Measurements from ENCODE around the gene XXYLT1. TPM values are rescaled to one million over a fixed set of nuclear protein-coding genes. Genes with fewer than 3 reads are reported as not detected.

XXYLT1 gene
- total RNA-seq, 1 donor from 2014 or later: 10.5 TPM

DNA sequence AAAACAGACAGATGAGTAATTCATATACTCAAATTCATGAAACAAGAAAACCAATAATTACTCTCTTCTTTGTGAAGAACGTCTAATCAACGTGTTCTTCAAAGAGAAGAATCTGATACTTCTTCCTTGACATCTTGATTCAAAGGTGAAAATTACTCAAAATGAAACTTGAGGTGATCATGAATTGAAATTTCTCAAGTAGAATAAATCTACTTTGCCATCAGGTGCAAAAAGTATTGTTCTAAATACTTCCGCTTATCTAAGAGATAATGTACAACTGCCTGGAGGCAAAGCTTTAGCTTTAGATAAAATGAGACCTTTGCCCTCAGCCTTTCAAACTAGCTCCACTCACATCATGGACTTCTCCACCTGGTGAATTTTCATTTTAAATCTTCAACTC, 13.9 kb upstream of the XXYLT1 start:
- FAIRE-seq (no peak), DNase-seq (ENCODE audit: low read depth) (no peak)
- H3K27me3 ChIP-seq (ENCODE audit: control insufficient read depth, insufficient read depth, low read length): no peaks in the 10 kb centered on the region
- peaks cover 4% of the 10 kb centered on the region for H3K36me3 ChIP-seq (ENCODE audit: control insufficient read depth, insufficient read depth, low read length)
- TF ChIP-seq, protein P1, sequence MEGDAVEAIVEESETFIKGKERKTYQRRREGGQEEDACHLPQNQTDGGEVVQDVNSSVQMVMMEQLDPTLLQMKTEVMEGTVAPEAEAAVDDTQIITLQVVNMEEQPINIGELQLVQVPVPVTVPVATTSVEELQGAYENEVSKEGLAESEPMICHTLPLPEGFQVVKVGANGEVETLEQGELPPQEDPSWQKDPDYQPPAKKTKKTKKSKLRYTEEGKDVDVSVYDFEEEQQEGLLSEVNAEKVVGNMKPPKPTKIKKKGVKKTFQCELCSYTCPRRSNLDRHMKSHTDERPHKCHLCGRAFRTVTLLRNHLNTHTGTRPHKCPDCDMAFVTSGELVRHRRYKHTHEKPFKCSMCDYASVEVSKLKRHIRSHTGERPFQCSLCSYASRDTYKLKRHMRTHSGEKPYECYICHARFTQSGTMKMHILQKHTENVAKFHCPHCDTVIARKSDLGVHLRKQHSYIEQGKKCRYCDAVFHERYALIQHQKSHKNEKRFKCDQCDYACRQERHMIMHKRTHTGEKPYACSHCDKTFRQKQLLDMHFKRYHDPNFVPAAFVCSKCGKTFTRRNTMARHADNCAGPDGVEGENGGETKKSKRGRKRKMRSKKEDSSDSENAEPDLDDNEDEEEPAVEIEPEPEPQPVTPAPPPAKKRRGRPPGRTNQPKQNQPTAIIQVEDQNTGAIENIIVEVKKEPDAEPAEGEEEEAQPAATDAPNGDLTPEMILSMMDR (IDR thresholded peaks at IDR 0.05; ENCODE audit: insufficient read depth, low read length, severe bottlenecking): no peak
- no peak overlapping the region for H3K4me3 ChIP-seq (ENCODE audit: low read depth, low read length)

DNA sequence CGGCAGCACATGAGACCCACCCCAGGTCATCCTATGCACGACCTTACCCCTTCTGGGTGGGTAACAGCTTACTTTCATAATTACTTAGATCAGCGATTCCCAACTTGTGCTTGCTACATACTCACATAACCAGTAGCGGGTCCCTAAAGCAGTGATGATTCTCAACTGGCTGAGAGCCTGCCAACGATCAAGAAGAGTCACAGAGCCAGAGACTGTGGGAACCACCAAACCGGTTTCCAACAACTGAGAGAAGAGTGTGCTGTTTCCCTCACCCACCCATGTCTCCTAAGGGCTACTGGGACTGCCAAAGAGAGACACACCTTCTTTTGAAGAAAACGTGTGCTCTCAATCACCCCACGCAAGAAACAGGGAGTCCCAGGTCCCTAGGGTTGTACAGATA, 12.0 kb upstream of the XXYLT1 start:
- Histone ChIP-seq H3K36me3 (ENCODE audit: control insufficient read depth, insufficient read depth, low read length) (peaks cover 3% of the 10 kb centered on the region), H3K27me3 (ENCODE audit: control insufficient read depth, insufficient read depth, low read length) (no peaks in the 10 kb centered on the region), H3K4me3 (ENCODE audit: low read depth, low read length) (no peak overlapping the region)
- TF ChIP-seq, protein P1 (IDR thresholded peaks at IDR 0.05; ENCODE audit: insufficient read depth, low read length, severe bottlenecking): no peak
- no peak for FAIRE-seq
- DNase-seq (ENCODE audit: low read depth): peak; percentile 34

DNA sequence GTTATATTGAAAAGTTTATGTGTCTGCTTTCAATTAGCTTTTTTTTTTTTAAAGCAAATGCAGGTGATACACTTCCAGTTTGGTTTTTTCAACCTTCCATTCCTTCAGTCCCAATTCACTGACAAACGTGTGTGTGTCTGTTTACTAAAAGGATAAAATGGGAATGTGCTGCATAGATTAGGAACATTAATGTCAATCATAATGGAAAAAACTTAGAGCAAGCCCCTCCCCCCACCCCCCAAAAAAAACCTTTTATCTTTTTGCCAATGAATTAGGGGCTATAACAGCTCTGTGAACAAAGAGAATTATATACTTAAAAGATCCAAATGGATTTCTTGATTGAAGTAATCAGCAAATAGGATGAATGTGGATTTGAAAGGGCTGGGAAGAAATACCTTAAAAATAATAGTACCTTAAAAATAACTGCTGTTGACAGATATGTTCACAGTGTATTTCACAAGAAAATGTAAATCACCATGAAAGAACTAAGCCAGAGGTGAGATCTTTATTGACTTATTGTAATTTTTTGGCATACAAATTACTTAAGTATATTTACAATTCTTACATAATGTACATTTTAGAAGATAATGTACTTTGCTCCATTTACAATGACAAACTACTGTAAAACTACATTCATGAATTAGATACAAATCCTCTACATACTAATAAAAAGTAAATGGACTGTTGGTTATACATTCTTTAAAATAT, 3.5 kb upstream of the XXYLT1 start:
- TF ChIP-seq, protein P1 (IDR thresholded peaks at IDR 0.05; ENCODE audit: insufficient read depth, low read length, severe bottlenecking): no peak
- DNase-seq (ENCODE audit: low read depth) (no peak), FAIRE-seq (no peak)
- Histone ChIP-seq H3K36me3 (ENCODE audit: control insufficient read depth, insufficient read depth, low read length) (peaks cover 1% of the 10 kb centered on the region), H3K27me3 (ENCODE audit: control insufficient read depth, insufficient read depth, low read length) (no peaks in the 10 kb centered on the region), H3K4me3 (ENCODE audit: low read depth, low read length) (no peak overlapping the region)

DNA sequence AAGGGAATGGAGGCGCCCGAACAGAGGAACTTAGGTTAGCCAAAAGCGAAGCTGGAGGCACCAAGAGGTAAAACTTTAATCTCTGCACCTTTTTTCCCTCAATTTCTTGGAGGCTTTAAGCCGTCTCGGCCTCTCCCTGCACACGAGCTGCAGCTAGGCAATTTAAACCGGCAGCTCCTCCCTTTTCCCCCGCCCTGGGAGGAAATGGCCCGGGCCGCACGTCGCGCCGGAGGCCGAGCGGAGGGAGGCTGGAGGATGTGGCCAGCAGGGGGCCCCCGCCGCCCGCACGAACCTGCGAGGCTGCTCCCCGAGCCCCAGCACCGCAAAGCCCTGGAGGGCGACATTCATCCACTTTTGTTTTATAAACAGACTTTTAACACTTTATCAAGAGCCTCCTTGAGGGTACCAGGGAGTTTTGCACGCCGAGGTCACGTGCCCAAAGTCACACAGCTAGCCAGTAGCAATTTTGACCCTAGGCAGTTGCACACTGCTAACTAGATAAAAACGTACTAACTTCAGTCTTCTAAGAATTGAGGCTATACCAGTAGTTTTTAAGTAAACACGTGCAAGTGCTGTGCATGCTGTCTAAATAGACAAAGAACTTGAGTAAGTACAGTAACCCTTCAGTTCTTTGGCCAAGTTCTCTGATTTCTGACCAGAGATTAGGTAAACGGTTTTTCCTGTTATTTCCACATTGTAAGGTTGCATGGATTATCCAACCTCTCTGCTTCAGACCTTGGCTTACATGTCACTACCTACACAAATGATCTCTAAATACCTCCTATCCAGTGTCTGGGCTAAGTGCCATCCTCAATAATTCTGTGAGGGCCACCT, 668 bp upstream of the XXYLT1 start:
- no peaks in the 10 kb centered on the region for H3K36me3 ChIP-seq (ENCODE audit: control insufficient read depth, insufficient read depth, low read length)
- TF ChIP-seq, protein P1 (IDR thresholded peaks at IDR 0.05; ENCODE audit: insufficient read depth, low read length, severe bottlenecking): peak; percentile 92
- FAIRE-seq (no peak), DNase-seq (ENCODE audit: low read depth) (peak; percentile 64)
- no peaks in the 10 kb centered on the region for H3K27me3 ChIP-seq (ENCODE audit: control insufficient read depth, insufficient read depth, low read length)
- peak overlapping the region; percentile 60 for H3K4me3 ChIP-seq (ENCODE audit: low read depth, low read length)

DNA sequence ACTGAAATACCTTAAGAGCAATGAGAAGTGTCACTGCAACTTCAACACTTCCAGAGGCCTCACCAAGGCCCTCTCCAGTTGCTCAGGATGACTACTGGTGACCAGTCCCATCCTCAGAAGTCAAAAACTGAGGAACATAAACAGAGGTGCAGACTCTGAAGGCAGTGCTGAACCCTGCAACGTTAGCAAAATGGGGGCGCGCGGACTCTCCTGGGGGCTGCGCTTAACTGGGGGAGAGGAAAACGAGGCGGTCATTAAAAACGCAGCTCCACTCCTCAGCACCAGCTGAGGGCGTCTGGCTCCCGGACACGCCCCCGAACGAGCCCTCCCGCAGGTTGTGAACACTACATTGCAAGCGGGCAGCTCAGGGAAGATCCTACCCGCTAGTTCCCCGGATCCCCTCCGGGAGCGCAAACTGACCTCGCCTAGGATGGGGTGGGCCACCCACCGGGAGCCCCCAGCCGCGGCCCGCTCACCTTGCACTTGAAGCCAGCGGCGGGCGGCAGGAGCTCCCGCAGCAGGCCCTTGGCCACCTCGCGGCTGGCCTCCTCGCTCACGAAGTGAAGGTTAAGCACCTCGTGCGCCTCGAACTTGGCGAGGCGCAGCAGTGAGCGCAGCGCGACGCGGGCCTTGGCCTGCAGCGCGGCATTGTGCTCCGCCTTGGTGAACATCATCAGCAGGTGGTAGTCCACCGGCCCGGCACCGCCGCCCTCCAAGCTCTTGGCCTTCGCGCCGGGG, 711 bp downstream of the XXYLT1 start:
- TF ChIP-seq, protein P1 (IDR thresholded peaks at IDR 0.05; ENCODE audit: insufficient read depth, low read length, severe bottlenecking): peak; percentile 26
- Histone ChIP-seq H3K36me3 (ENCODE audit: control insufficient read depth, insufficient read depth, low read length) (no peaks in the 10 kb centered on the region), H3K4me3 (ENCODE audit: low read depth, low read length) (peak overlapping the region; percentile 60), H3K27me3 (ENCODE audit: control insufficient read depth, insufficient read depth, low read length) (no peaks in the 10 kb centered on the region)
- peak; percentile 26 for DNase-seq (ENCODE audit: low read depth)
- FAIRE-seq: no peak
